Measurements from ENCODE around the gene SYTL1.
"Not testable (repeated sequence)": the region's sequence is repeated elsewhere in the genome, so short reads cannot be mapped to it uniquely, and the experiment has no call there.

Gene SYTL1

GRCh38 chr1:27366113-27366410 lies 24.2 kb downstream of the SYTL1 start:
- DNase-seq = peak; percentile 85

- DNase-seq = peak; percentile 57
Measured at GRCh38 chr1:27366411-27367159, 24.8 kb downstream of the SYTL1 start, which contains the start of gene MAP3K6. Gene MAP3K6 (minus strand): TSS chr1:27366961. CDS start chr1:27366597, 364 bp downstream.

GRCh38 chr1:27367160-27367650 lies 25.4 kb downstream of the SYTL1 start:
- no peak for DNase-seq

GRCh38 chr1:27368869-27369582 lies 27.2 kb downstream of the SYTL1 start:
- DNase-seq = no peak

- no peak for DNase-seq
Measured at GRCh38 chr1:27372022-27372807, 30.4 kb downstream of the SYTL1 start.

GRCh38 chr1:27372808-27373690 lies 31.2 kb downstream of the SYTL1 start:
- no peak for DNase-seq

GRCh38 chr1:27374362-27375086 lies 32.7 kb downstream of the SYTL1 start, which contains the start of gene FCN3:
Gene FCN3 (minus strand): TSS chr1:27374824. CDS start chr1:27374818, 6 bp downstream.
- DNase-seq = no peak

- DNase-seq = no peak
Measured at GRCh38 chr1:27377760-27378495, 36.1 kb downstream of the SYTL1 start.

- DNase-seq = no peak
Measured at GRCh38 chr1:27379564-27380122, 37.8 kb downstream of the SYTL1 start.

- no peak for DNase-seq
Measured at GRCh38 chr1:27380224-27380623, 38.4 kb downstream of the SYTL1 start.

- DNase-seq = no peak
Measured at GRCh38 chr1:27380766-27381733, 39.2 kb downstream of the SYTL1 start.

GRCh38 chr1:27381969-27382762 lies 40.3 kb downstream of the SYTL1 start:
- no peak for DNase-seq

GRCh38 chr1:27383039-27383605 lies 41.3 kb downstream of the SYTL1 start, which contains the start of gene CD164L2:
Gene CD164L2 (minus strand): TSS chr1:27383333. CDS start chr1:27383239, 94 bp downstream.
- DNase-seq = peak; percentile 67

- DNase-seq = no peak
Measured at GRCh38 chr1:27383661-27384060, 41.8 kb downstream of the SYTL1 start.

GRCh38 chr1:27384797-27385196 lies 43.0 kb downstream of the SYTL1 start:
- not testable (repeated sequence) for DNase-seq

GRCh38 chr1:27388337-27389005 lies 46.6 kb downstream of the SYTL1 start:
- DNase-seq = peak; percentile 86

GRCh38 chr1:27391511-27392095 lies 49.8 kb downstream of the SYTL1 start:
- DNase-seq = peak; percentile 41

All from CD4-positive, alpha-beta T cell treated with Interleukin-17A for 4 hours (primary cell).